Activated naive CD4-positive, alpha-beta T cell treated with anti-CD3 and anti-CD28 coated beads for 36 hours (primary cell): Measurements from ENCODE around the gene EVA1C. TPM values are rescaled to one million over a fixed set of nuclear protein-coding genes. Genes with fewer than 3 reads are reported as not detected.
"Not testable (repeated sequence)": the region's sequence is repeated elsewhere in the genome, so short reads cannot be mapped to it uniquely, and the experiment has no call there.

Experiments used
- CTCF ChIA-PET: fragments of 350-600 bp; sonication (Branson Sonifier 250); formaldehyde crosslinking; loops from one replicate; lab custom pipeline; 2021; ENCODE audit warnings: antibody characterized with exemption; lab: Charles Lee
- DNase-seq: peaks from one replicate; pipeline ENCODE4 v3.0.0-alpha.2; 2020
- H3K27ac Mint-ChIP-seq: one replicate; pipeline ENCODE4 v1.8.0; 2021; ENCODE audit warnings: mild to moderate bottlenecking, mixed read lengths
- H3K27me3 Mint-ChIP-seq: one replicate; pipeline ENCODE4 v1.8.0; 2021; ENCODE audit warnings: low read depth, mixed read lengths
- H3K36me3 Mint-ChIP-seq: one replicate; pipeline ENCODE4 v1.8.0; 2021; ENCODE audit warnings: low read depth, mixed read lengths
- H3K4me1 Mint-ChIP-seq: one replicate; pipeline ENCODE4 v1.8.0; 2021; ENCODE audit warnings: low read depth, mixed read lengths
- H3K4me3 Mint-ChIP-seq: one replicate; pipeline ENCODE4 v1.8.0; 2021; ENCODE audit warnings: mild to moderate bottlenecking, moderate library complexity, mixed read lengths
- H3K9me3 Mint-ChIP-seq: one replicate; pipeline ENCODE4 v1.8.0; 2021; ENCODE audit warnings: mixed read lengths
- intact Hi-C: fragments of 100-400 bp; cut with micrococcal nuclease; formaldehyde crosslinking; loops from one replicate; pipeline ENCODE4 v1.15.1; 2023
- total RNA-seq, 2 experiments: library from RNA; stranded (reverse); gene quantifications; one replicate each; pipeline ENCODE4 v1.2.3, GENCODE V29; 2021

EVA1C gene, protein sequence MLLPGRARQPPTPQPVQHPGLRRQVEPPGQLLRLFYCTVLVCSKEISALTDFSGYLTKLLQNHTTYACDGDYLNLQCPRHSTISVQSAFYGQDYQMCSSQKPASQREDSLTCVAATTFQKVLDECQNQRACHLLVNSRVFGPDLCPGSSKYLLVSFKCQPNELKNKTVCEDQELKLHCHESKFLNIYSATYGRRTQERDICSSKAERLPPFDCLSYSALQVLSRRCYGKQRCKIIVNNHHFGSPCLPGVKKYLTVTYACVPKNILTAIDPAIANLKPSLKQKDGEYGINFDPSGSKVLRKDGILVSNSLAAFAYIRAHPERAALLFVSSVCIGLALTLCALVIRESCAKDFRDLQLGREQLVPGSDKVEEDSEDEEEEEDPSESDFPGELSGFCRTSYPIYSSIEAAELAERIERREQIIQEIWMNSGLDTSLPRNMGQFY
- total RNA-seq: 1 to 10 TPM; 5.3 to 5.9 TPM

DNA sequence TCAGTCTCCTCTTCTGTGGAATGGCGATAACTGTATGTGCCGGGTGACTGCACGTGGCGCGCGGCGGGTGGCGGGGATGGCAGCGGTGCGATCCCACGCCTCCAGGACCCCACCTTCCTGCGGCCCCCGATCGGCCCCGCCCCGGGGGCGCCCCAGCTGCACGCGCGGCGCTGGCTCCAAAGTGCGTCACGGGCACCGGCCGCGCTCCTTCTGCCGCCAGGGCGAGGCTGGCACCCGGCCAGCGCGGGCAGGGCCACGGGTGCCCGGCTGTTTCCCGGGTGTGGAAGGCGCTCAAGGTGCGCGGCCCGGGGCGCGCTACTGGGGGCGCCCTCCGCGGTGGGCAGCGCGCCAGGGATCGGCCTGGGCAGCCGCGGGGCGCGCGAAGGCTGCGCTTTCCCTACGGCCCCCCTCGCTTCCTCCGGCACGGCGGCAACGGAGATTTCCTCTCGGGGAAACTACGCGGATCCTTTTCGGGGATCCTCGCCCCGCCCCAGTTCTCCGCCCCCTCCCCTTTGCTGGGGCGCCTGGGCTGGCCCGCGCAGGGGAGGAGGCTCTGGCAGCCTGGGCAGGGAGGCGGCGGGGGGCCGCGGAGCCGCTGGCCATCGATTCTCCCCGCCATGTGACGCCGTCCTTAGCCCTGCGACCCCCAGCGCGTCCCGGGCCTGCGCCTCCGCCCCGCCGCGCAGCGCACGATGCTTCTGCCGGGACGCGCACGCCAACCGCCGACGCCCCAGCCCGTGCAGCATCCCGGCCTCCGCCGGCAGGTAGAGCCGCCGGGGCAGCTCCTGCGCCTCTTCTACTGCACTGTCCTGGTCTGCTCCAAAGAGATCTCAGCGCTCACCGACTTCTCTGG is at the start of gene EVA1C:
Gene EVA1C (plus strand): TSS at position 545 of the 853 bp plus-strand sequence. CDS start 148 bp downstream, at position 693.
- intact Hi-C loops: loop anchor here (1.0 to 5.0 kb wide), 5 partner anchors 80 to 358 kb away; partner anchors contain the start of genes CFAP298, MIS18A, PAXBP1 and SYNJ1
- H3K4me3 Mint-ChIP-seq: peak within 1 kb of the TSS; percentile 92
- DNase-seq: peak; percentile 61

DNA sequence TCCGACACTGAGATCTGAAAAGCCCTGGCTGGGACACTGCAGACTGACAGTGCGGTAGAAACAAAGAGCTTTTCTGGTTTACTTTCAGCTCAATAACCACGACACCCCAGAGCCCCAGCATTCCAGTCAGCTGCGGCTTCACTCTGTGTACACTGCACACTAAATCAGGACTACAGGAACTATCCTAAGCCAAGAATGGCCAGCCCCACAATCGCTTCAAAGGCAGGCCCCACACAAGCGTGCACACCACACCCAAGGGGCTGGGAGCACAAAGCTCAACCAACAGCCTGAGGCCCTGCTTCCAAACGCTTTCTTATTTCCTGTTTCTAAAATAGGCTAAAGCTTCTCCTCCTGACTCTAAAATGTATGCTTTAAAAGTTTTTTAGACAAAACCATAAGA is 48.1 kb upstream of the EVA1C start:
- no peak for DNase-seq
- Mint-ChIP-seq H3K27ac (no peak overlapping the region), H3K27me3 (no peaks in the 10 kb centered on the region), H3K36me3 (peaks cover 50% of the 10 kb centered on the region), H3K4me3 (no peak overlapping the region), H3K9me3 (no peaks in the 10 kb centered on the region), H3K4me1 (no peaks in the 10 kb centered on the region)
- intact Hi-C loops: no loop called here
- CTCF ChIA-PET: no interaction called here

More for the DNA sequence above, at the start of gene EVA1C:
- Mint-ChIP-seq H3K4me1 (peaks cover 33% of the 10 kb centered on the region), H3K9me3 (no peaks in the 10 kb centered on the region), H3K36me3 (peaks cover 3% of the 10 kb centered on the region), H3K27me3 (no peaks in the 10 kb centered on the region), H3K27ac (peak within 1 kb of the TSS; percentile 90)
- CTCF ChIA-PET: interaction anchor here (1.5 to 1.9 kb wide), 3 partner anchors 156 to 188 kb away, joined by 3 to 8 read pairs (median 7); no protein-coding TSS in a partner anchor

DNA sequence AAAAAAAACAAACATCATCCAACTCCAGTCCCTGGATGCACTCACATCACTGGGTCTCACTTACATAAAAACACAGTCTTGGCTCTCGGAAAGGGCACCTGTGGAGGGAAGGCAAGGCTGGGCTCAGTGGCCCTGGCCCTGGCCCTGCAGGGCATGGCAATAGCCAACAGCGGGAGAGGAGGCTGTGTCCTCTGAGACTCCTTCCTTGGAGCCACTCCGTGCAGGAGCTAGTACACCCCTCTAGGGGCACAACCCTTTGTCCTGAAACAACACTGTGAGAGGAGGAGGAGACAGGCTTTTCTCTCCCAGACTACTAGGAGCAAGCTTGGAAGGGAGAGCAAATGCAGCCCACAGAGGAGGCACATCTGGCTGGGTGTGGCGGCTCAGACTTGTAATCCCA is 47.7 kb upstream of the EVA1C start:
- CTCF ChIA-PET: no interaction called here
- Mint-ChIP-seq H3K36me3 (peaks cover 50% of the 10 kb centered on the region), H3K27ac (no peak overlapping the region), H3K27me3 (no peaks in the 10 kb centered on the region), H3K9me3 (no peaks in the 10 kb centered on the region), H3K4me3 (no peak overlapping the region), H3K4me1 (no peaks in the 10 kb centered on the region)
- intact Hi-C loops: no loop called here
- DNase-seq: no peak

DNA sequence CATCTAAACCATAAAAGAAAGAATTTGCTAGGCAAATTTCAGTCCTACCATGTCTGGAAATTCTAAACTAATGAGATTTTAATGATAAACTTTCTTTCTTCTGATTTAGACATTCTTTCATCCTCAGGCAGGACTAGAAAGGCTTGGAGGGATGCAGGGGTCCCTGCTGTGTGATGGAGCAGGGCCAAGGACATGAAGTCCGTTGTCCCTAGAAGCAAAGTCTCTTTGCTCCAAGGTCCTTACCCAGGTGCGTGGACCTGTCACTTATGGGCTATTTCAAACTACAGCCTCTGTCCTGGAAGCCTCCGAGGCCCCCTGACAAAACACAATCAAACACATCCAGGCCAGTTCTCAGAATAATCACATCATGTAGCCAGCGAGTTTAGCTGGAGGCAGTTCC is 46.3 kb upstream of the EVA1C start:
- Mint-ChIP-seq H3K9me3 (no peaks in the 10 kb centered on the region), H3K27ac (no peak overlapping the region), H3K36me3 (peaks cover 44% of the 10 kb centered on the region), H3K27me3 (no peaks in the 10 kb centered on the region), H3K4me3 (no peak overlapping the region), H3K4me1 (peaks cover 2% of the 10 kb centered on the region)
- DNase-seq: no peak
- intact Hi-C loops: no loop called here
- CTCF ChIA-PET: no interaction called here

DNA sequence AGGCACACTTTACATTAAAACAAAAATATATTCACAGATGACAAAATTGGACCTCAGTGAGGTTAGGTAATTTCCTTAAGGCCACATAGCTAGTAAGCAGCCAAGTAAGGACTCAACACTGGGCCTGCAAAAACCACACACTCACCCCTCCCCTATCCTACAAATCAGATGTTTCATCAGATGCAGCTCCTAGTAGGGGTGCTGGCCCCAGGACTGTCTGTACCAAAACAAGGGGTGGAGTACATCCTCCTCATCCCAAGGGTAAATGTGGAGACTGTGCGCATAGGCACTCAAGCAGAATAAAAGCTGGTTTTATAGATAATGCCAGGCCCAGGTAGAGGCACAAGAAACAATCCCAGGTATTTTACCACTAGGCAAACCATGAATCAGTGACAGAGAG is 45.3 kb upstream of the EVA1C start:
- H3K9me3 Mint-ChIP-seq: no peaks in the 10 kb centered on the region
- H3K36me3 Mint-ChIP-seq: peaks cover 44% of the 10 kb centered on the region
- H3K4me3 Mint-ChIP-seq: no peak overlapping the region
- no peak overlapping the region for H3K27ac Mint-ChIP-seq
- H3K4me1 Mint-ChIP-seq: peaks cover 12% of the 10 kb centered on the region
- H3K27me3 Mint-ChIP-seq: no peaks in the 10 kb centered on the region
- no peak for DNase-seq
- intact Hi-C loops: no loop called here
- CTCF ChIA-PET: interaction anchor here (0.6 to 1.1 kb wide), 2 partner anchors 19 to 258 kb away, joined by 3 read pairs; no protein-coding TSS in a partner anchor

DNA sequence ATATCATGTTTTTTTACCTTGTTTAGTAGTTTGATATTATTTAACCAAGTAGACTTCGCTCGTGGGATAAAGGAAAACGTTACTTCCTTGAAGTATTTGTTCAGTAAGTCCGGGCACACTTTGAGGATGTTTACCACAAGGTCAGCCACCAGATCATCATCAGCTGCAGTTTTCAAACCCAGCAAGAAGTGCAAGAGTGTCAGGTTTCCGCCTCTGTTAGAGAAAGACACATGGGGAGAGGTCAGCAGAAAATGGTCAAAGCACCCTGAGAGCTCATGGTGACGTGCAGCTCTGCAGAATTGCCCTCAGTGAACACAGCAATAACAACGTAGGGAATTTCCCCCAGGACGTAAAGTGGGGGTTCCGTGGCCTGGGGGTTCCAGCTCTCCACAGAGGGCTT is 44.1 kb upstream of the EVA1C start:
- H3K27ac Mint-ChIP-seq: no peak overlapping the region
- peaks cover 14% of the 10 kb centered on the region for H3K4me1 Mint-ChIP-seq
- DNase-seq: no peak
- intact Hi-C loops: no loop called here
- H3K4me3 Mint-ChIP-seq: no peak overlapping the region
- no peaks in the 10 kb centered on the region for H3K27me3 Mint-ChIP-seq
- CTCF ChIA-PET: no interaction called here
- H3K36me3 Mint-ChIP-seq: peaks cover 43% of the 10 kb centered on the region
- no peaks in the 10 kb centered on the region for H3K9me3 Mint-ChIP-seq

DNA sequence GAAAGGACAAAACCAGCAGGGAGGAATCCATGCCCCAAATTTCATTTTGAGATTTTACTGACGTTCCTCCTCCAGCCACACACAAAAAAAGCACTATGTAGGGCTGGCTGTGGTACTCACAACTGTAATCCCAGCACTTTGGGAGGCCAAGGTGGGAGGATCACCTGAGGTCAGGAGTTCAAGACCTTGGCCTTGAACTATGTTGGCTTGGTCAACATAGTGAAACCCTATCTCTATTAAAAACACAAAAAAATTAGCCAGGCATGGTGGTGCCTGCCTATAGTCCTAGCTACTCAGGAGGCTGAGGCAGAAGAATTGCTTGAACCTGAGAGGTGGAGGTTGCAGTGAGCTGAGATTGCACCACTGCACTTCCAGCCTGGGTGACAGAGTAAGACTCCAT is 43.5 kb upstream of the EVA1C start:
- H3K27me3 Mint-ChIP-seq, H3K9me3 Mint-ChIP-seq, CTCF ChIA-PET, DNase-seq, H3K4me3 Mint-ChIP-seq, H3K27ac Mint-ChIP-seq, intact Hi-C loops: not testable (repeated sequence)
- Mint-ChIP-seq H3K36me3 (peaks cover 43% of the 10 kb centered on the region), H3K4me1 (peaks cover 14% of the 10 kb centered on the region)

DNA sequence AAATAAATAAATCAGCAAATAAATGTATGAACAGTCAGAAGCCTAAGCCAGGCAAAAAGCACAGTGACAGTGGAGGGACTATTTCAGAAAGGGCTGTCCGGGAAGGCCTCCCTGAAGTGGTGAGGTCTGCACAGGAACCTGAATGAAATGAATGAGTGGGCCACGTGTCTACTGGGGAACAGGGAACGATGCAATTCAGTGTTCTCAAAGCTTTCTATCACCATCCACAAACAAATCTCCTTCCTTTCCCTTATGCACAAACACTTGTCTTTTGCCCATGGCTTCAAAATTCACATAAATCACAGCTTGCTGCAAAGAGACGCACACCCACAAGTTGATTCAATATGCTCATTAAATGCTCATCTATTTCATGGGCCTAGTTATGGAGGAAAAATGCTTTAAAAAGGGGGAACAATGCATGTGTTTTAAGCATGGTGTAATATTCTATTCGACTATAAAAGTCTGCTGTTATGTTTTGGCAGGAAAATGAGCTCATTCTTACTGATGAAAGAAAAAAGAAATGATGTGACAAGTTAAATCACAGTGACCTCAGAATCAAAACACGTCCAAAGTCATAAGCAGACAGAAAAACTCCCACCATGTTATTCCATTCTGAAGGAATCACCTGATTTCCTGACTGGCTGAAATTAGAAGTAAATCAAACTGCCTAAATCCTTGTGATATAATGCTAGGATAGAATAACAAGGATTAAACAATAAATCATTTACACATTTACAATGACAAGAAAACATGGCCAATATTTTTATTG is 41.3 kb upstream of the EVA1C start:
- Mint-ChIP-seq H3K4me1 (peaks cover 14% of the 10 kb centered on the region), H3K27ac (peak overlapping the region; percentile 39), H3K9me3 (no peaks in the 10 kb centered on the region), H3K36me3 (peaks cover 36% of the 10 kb centered on the region), H3K27me3 (no peaks in the 10 kb centered on the region), H3K4me3 (no peak overlapping the region)
- CTCF ChIA-PET: interaction anchor here (1.5 kb wide), 1 partner anchor 11 kb away, joined by 3 read pairs; no protein-coding TSS in a partner anchor
- no peak for DNase-seq
- intact Hi-C loops: no loop called here

DNA sequence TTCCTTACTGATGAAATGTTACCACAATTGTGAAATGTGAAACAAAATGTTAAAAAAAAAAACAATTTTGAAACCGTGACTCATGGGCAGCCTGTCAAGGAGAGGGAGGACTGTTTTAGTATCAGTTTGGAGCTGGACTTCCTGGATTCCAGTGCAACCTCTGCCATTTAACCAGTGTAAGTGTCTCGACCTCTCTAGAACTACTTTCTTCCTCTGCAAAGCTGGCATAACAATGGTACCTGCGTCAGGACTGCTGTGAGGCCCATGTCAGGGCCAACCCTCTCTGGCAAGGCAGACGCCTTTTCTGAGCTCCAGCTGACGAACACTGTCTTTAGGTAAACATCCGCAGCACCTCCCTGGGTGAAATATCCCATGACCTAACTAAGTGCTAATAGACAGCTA is 40.6 kb upstream of the EVA1C start:
- H3K27ac Mint-ChIP-seq: peak overlapping the region; percentile 39

DNA sequence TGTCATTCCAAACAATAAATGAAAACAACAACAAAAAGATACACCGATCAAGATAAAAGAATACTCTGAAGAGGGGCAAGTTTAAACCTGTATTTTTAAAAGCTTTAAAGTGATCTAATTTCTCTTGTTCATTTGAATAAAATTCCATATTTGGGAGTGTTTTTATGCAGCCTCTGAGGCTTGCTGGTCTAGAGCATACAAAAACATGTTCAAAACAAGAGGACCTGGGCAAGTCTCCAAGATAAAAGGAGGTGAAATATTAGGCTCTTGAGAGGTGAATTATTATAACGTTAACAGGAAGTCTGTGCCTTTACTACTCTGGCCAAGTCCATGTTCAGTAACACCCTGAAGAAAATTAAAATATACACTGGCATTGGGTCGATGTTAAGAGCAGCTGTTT is 39.8 kb upstream of the EVA1C start:
- peaks cover 14% of the 10 kb centered on the region for H3K4me1 Mint-ChIP-seq
- no peak for DNase-seq
- intact Hi-C loops: no loop called here
- H3K36me3 Mint-ChIP-seq: peaks cover 33% of the 10 kb centered on the region
- H3K9me3 Mint-ChIP-seq: no peaks in the 10 kb centered on the region
- CTCF ChIA-PET: interaction anchor here (1.0 to 1.5 kb wide), 2 partner anchors 12 to 228 kb away, joined by 3 read pairs; no protein-coding TSS in a partner anchor
- H3K27ac Mint-ChIP-seq: peak overlapping the region; percentile 27
- H3K4me3 Mint-ChIP-seq: no peak overlapping the region
- H3K27me3 Mint-ChIP-seq: no peaks in the 10 kb centered on the region

More for the DNA sequence above, 40.6 kb upstream of the EVA1C start:
- CTCF ChIA-PET: interaction anchor here (0.6 to 1.5 kb wide), 4 partner anchors 11 to 259 kb away, joined by 3 to 8 read pairs (median 4); no protein-coding TSS in a partner anchor
- peak; percentile 18 for DNase-seq
- peaks cover 33% of the 10 kb centered on the region for H3K36me3 Mint-ChIP-seq
- no peaks in the 10 kb centered on the region for H3K27me3 Mint-ChIP-seq
- H3K9me3 Mint-ChIP-seq: no peaks in the 10 kb centered on the region
- H3K4me3 Mint-ChIP-seq: no peak overlapping the region
- intact Hi-C loops: no loop called here
- peaks cover 14% of the 10 kb centered on the region for H3K4me1 Mint-ChIP-seq

DNA sequence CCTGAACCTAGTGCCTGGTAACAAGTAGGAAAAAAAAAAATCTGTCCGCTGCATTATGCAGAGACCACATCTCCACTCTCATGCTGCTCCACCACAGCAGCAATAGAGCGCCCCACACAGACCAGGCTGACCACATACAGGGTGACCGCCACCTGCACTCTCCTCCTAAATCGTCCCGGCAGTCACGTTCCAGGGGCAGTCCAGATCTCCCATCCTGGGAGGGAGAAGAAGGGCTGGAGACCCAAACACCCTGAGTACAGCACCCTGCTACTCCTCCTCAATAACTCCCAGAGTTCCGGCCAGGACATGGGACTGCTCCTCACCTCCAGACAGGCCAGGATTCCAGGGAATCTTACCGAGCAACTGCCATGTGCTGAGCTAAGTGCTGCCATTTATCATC is 35.0 kb upstream of the EVA1C start:
- DNase-seq: no peak
- Mint-ChIP-seq H3K4me3 (no peak overlapping the region), H3K27ac (no peak overlapping the region), H3K27me3 (no peaks in the 10 kb centered on the region), H3K36me3 (peaks cover 27% of the 10 kb centered on the region), H3K4me1 (peaks cover 2% of the 10 kb centered on the region), H3K9me3 (no peaks in the 10 kb centered on the region)
- intact Hi-C loops: no loop called here
- CTCF ChIA-PET: no interaction called here
